Astrocyte (in vitro differentiated cells and primary cell): ENCODE measurements around the gene CFAP161.

Source experiments
- EZH2 ChIP-seq: IDR thresholded peaks from 2 replicates; pipeline ENCODE4 v1.6.1; 2012; ENCODE audit warnings: mild to moderate bottlenecking, low read length, inconsistent platforms; ENCODE audit not compliant: insufficient read depth
- TF ChIP-seq, protein P1 (sequence below): IDR thresholded peaks from 2 replicates; pipeline ENCODE4 v1.5.1; 2011; ENCODE audit warnings: low read depth, mild to moderate bottlenecking, inconsistent platforms, low read length, moderate library complexity; ENCODE audit not compliant: insufficient read depth

GRCh38 chr15:81160312-81161159, 26.5 kb downstream of the CFAP161 start:
- TF ChIP-seq, protein P1, sequence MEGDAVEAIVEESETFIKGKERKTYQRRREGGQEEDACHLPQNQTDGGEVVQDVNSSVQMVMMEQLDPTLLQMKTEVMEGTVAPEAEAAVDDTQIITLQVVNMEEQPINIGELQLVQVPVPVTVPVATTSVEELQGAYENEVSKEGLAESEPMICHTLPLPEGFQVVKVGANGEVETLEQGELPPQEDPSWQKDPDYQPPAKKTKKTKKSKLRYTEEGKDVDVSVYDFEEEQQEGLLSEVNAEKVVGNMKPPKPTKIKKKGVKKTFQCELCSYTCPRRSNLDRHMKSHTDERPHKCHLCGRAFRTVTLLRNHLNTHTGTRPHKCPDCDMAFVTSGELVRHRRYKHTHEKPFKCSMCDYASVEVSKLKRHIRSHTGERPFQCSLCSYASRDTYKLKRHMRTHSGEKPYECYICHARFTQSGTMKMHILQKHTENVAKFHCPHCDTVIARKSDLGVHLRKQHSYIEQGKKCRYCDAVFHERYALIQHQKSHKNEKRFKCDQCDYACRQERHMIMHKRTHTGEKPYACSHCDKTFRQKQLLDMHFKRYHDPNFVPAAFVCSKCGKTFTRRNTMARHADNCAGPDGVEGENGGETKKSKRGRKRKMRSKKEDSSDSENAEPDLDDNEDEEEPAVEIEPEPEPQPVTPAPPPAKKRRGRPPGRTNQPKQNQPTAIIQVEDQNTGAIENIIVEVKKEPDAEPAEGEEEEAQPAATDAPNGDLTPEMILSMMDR, result no peak
- no peak for TF ChIP-seq EZH2
